ENCODE data around the gene XPO6. TPM values are rescaled to one million over a fixed set of nuclear protein-coding genes. Genes with fewer than 3 reads are reported as not detected.
A peak's percentile ranks its signal among the peaks of the same experiment; 100 is the strongest.

Gene XPO6
- total and polyA plus RNA-seq, 4 donors = 52.9 to 172 (median 126) TPM

GRCh38 chr16:28195859-28196258 lies 15.9 kb downstream of the XPO6 start:
- Histone ChIP-seq H3K4me1 (ENCODE audit: control insufficient read depth in 5 of 5, insufficient read depth in 5 of 5, low read length in 5 of 5) (peaks cover 0 to 8% (median 0%) of the 10 kb centered on the region in 5 donors), H3K27me3 (ENCODE audit: control insufficient read depth in 3 of 3, insufficient read depth in 3 of 3, low read length in 2 of 3) (no peaks in the 10 kb centered on the region), H3K9ac (ENCODE audit: insufficient read depth in 1 of 2, low read length in 2 of 2) (no peak overlapping the region), H3K4me3 (no peak overlapping the region), H3K27ac (ENCODE audit: low read depth in 1 of 2, low read length in 1 of 2) (no peak overlapping the region), H3K36me3 (ENCODE audit: control insufficient read depth in 4 of 4, insufficient read depth in 4 of 4, low read length in 4 of 4) (peaks cover 0 to 7% (median 7%) of the 10 kb centered on the region in 4 donors), H3K9me3 (ENCODE audit: control insufficient read depth in 4 of 4, insufficient read depth in 3 of 4, low read length in 3 of 4) (no peaks in the 10 kb centered on the region)
- DNase-seq (no peak), ATAC-seq (ENCODE audit: insufficient read depth, low FRiP score) (no peak)
- WGBS, 2 donors = 92 to 98% methylated on average over 2 of the region's 2 CpGs
- TF ChIP-seq, protein P1, sequence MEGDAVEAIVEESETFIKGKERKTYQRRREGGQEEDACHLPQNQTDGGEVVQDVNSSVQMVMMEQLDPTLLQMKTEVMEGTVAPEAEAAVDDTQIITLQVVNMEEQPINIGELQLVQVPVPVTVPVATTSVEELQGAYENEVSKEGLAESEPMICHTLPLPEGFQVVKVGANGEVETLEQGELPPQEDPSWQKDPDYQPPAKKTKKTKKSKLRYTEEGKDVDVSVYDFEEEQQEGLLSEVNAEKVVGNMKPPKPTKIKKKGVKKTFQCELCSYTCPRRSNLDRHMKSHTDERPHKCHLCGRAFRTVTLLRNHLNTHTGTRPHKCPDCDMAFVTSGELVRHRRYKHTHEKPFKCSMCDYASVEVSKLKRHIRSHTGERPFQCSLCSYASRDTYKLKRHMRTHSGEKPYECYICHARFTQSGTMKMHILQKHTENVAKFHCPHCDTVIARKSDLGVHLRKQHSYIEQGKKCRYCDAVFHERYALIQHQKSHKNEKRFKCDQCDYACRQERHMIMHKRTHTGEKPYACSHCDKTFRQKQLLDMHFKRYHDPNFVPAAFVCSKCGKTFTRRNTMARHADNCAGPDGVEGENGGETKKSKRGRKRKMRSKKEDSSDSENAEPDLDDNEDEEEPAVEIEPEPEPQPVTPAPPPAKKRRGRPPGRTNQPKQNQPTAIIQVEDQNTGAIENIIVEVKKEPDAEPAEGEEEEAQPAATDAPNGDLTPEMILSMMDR (IDR thresholded peaks at IDR 0.05; ENCODE audit: control extremely low read depth, extremely low read depth) = no peak

GRCh38 chr16:28193530-28194423 lies 18.0 kb downstream of the XPO6 start:
- Histone ChIP-seq H3K4me3 (no peak overlapping the region), H3K4me1 (ENCODE audit: control insufficient read depth in 5 of 5, insufficient read depth in 5 of 5, low read length in 5 of 5) (peaks cover 0 to 10% (median 6%) of the 10 kb centered on the region in 5 donors), H3K9ac (ENCODE audit: insufficient read depth in 1 of 2, low read length in 2 of 2) (no peak overlapping the region), H3K27ac (ENCODE audit: low read depth in 1 of 2, low read length in 1 of 2) (peak overlapping the region in 1 of 2 donors; percentile 54), H3K36me3 (ENCODE audit: control insufficient read depth in 4 of 4, insufficient read depth in 4 of 4, low read length in 4 of 4) (peaks cover 0 to 7% (median 5%) of the 10 kb centered on the region in 4 donors), H3K27me3 (ENCODE audit: control insufficient read depth in 3 of 3, insufficient read depth in 3 of 3, low read length in 2 of 3) (no peaks in the 10 kb centered on the region), H3K9me3 (ENCODE audit: control insufficient read depth in 4 of 4, insufficient read depth in 3 of 4, low read length in 3 of 4) (no peaks in the 10 kb centered on the region)
- DNase-seq (no peak), ATAC-seq (ENCODE audit: insufficient read depth, low FRiP score) (no peak)
- TF ChIP-seq, protein P1 (IDR thresholded peaks at IDR 0.05; ENCODE audit: control extremely low read depth, extremely low read depth) = no peak
- 71 to 74% methylated on average over 14 of the region's 14 CpGs for WGBS, 2 donors

DNA sequence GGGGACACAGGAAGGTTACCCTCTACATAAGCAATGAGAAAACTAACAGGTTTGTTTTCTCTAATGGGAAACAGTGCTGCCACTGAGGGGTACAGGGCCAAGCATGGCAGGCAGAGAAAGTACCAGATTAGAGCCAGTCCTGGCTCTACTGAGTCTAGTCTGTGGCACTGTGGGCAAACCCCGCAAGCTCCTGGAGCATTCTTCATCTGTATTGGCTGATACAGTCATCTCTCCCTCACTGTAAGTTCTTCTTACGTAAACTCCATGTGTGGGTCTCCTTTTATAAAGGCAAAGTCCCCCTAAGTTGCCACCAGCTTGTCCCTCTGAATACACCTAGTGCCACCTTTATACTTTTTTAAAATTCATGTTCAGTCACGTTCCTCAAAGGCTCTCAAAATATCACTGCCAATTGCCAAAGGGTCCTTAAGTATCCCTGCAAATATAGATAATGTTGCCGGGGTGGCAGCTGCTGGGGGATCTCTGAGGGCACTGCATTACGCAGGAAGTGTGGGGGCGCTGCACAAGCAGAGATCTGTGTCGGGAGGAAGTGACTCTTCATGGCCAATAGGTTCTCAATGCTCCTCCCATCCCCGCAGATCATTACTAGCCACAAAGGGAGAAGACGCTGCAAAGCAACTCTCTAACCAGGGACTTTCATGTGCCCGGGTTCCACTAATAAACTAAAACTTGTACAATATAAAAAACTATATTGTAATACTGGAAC lies 18.8 kb downstream of the XPO6 start:
- 52 to 65% methylated on average over 10 of the region's 10 CpGs for WGBS, 2 donors
- no peak for ATAC-seq (ENCODE audit: insufficient read depth, low FRiP score)
- no peak for DNase-seq
- peak overlapping the region in 1 of 2 donors; percentile 66 for H3K27ac ChIP-seq (ENCODE audit: low read depth in 1 of 2, low read length in 1 of 2)
- H3K36me3 ChIP-seq (ENCODE audit: control insufficient read depth in 4 of 4, insufficient read depth in 4 of 4, low read length in 4 of 4) = peaks cover 0 to 7% (median 5%) of the 10 kb centered on the region in 4 donors
- no peak overlapping the region for H3K9ac ChIP-seq (ENCODE audit: insufficient read depth in 1 of 2, low read length in 2 of 2)
- H3K27me3 ChIP-seq (ENCODE audit: control insufficient read depth in 3 of 3, insufficient read depth in 3 of 3, low read length in 2 of 3) = no peaks in the 10 kb centered on the region
- H3K4me1 ChIP-seq (ENCODE audit: control insufficient read depth in 5 of 5, insufficient read depth in 5 of 5, low read length in 5 of 5) = peaks cover 0 to 10% (median 8%) of the 10 kb centered on the region in 5 donors
- H3K4me3 ChIP-seq = no peak overlapping the region
- TF ChIP-seq, protein P1 (IDR thresholded peaks at IDR 0.05; ENCODE audit: control extremely low read depth, extremely low read depth) = no peak
- H3K9me3 ChIP-seq (ENCODE audit: control insufficient read depth in 4 of 4, insufficient read depth in 3 of 4, low read length in 3 of 4) = no peaks in the 10 kb centered on the region
